Measurements from ENCODE around the gene CDH3.

Gene CDH3

DNA sequence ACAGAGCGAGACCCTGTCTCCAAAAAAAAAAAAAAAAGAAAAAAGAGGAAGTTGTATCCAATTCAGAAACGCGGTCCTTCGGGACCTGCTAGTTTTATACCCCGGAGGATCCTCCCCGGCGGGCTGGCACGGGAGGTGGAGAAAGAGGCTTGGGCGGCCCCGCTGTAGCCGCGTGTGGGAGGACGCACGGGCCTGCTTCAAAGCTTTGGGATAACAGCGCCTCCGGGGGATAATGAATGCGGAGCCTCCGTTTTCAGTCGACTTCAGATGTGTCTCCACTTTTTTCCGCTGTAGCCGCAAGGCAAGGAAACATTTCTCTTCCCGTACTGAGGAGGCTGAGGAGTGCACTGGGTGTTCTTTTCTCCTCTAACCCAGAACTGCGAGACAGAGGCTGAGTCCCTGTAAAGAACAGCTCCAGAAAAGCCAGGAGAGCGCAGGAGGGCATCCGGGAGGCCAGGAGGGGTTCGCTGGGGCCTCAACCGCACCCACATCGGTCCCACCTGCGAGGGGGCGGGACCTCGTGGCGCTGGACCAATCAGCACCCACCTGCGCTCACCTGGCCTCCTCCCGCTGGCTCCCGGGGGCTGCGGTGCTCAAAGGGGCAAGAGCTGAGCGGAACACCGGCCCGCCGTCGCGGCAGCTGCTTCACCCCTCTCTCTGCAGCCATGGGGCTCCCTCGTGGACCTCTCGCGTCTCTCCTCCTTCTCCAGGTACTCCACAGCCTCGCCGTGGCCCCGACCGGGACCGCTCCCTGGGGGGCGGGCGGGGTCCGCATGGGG lies at the start of gene CDH3:
CDH3 (plus strand) TSS at position 596 of the 779 bp plus-strand sequence; CDS start at position 666, 70 bp downstream.
- no peak for DNase-seq (ENCODE audit: low read depth in 2 of 2)

DNA sequence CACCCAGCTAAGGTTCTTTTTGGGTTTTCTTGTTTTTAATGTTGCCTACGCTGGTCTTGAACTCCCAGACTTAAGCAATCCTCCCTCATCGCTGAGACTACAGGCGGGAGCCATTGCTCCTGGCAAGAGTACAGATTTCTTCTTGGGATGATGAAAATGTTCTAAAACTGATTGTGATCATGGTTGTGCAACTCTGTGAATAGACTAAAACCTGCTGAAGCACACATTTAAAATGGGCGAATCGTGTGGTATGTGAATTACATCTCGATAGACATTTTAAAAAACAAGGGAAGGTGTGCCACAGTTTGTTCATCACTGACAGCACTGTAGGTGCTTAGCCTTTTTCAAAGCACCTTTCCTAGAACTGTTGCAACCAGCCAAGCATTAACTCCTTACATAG lies 48.8 kb upstream of the CDH3 start:
- DNase-seq (ENCODE audit: low read depth in 2 of 2) = no peak

DNA sequence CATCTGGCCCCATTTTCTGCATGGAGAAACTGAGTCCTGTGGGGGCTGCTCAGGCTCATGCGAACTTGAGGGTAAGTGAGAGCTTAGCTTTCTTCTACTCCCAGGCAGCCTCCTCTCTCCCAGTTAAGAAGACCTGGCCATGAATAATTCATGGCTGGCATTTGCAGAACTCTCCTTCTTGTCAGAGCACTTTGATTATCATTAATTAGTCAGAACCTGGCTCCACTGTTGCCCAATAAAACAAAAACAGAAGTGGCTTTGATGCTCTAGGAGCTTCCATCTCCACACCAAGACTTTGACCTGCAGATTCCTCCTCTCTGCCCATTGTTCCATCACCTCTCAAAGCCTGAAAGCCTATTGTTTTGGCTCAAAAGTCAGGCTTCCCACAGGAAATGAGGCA lies 45.5 kb upstream of the CDH3 start:
- no peak for DNase-seq (ENCODE audit: low read depth in 2 of 2)

DNA sequence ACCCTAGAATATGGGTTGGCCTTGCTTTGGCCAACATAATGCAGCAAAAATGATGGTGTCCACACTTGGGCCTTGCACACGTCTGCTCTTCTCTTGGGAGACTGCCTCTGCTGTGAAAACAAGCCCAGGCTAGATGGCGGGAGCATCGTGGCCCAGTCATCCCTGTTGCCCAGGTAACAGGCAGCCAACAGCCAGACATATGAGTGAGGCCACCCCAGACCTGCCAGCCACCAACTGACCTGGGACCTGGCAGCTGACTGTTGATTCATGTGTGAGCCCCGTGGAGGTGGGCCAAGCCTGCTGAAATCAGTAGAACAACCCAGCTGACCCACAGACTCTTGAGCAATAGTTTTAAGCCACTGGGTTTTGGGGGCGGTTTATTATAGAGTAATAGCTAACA lies 39.4 kb upstream of the CDH3 start:
- DNase-seq (ENCODE audit: low read depth in 2 of 2) = no peak

DNA sequence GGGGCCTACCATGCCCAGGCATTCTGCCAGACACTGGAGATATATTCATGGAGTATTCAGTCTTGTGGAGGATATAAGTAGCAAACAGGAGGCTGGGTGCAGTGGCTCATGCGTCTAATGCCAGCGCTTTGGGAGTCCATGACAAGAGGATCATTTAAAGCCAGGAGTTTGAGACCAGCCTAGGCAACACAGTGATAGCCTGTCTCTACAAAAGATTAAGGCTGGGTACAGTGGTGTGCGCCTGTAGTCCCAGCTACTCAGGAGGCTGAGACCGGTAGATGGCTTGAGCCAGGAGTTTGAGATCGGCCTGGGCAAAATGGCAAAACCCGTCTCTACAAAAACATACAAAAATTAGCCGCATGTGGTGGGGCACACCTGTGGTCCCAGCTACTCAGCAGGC lies 37.7 kb upstream of the CDH3 start:
- DNase-seq (ENCODE audit: low read depth in 2 of 2) = no peak

DNA sequence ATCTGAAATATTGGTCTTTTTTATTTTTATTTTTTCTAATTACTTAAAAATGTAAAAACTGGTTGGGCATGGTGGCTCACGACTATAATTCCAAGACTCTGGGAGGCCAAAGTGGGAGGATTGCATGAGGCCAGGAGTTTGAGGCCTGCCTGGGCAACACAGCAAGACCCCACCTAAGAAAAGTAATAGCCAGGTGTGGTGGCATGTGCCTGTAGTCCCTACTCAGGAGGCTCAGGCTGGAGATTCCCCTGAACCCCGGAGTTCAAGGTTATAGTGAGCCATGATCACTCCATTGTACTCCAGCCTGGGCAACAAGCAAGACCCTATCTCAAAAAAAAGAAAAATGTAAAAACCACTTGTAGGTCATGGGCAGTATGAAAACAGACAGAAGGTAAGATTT lies 36.8 kb upstream of the CDH3 start:
- DNase-seq (ENCODE audit: low read depth in 2 of 2) = no peak

DNA sequence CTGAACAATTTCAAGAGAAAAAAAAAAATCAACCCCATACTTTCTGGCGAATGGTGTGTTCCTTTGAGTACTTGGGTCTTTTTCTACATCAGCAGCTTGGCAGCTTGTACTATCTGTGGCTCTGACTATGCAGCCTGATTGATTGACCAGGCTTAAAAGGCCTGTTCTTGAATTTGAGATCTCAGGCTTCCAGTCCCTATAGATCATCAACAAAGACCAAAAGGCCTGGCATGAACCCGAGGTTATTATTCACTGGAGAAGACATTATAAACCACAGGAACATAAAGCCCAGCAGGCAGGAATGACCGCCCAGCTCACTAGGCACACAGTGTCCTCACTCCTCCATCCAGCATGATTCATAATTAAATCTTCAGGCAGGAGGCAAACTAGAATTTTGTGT lies 32.1 kb upstream of the CDH3 start:
- no peak for DNase-seq (ENCODE audit: low read depth in 2 of 2)

DNA sequence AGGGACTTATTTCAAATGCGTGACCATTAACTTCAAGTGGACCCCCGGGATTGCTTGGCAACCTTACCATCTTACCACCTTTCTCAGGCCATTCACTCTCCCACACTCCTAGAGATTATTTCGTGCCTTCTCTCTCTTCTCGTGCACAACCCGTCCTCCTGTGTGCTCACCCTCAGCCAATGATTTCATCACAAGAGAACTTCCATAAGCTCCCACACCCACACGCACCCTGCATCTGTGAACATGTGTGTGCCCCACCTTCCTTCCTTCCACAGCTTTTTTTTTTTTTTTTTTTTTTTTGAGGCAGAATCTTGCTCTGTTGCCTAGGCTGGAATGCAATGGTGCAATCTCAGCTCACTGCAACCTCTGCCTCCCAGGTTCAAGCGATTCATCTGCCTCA lies 27.4 kb upstream of the CDH3 start:
- DNase-seq (ENCODE audit: low read depth in 2 of 2) = no peak

DNA sequence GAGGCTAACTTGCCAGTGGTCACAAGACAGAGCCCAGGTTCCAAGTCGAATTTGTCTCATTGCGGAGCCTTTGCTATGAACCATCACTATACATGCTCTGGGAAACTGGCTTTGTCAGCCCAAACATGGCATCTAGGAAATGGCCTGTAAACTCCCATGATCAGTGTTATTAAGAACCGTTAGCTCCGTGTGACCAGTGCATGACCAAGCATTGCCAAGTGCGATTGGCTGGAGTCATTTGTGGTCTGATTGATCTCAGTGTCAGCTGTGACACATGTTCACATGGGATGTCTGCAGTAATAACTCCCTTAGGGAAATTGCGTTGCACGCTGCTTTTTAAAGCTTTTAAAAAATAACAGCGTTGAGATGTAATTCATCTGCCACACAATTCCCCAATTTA lies 18.6 kb upstream of the CDH3 start:
- DNase-seq (ENCODE audit: low read depth in 2 of 2) = no peak

DNA sequence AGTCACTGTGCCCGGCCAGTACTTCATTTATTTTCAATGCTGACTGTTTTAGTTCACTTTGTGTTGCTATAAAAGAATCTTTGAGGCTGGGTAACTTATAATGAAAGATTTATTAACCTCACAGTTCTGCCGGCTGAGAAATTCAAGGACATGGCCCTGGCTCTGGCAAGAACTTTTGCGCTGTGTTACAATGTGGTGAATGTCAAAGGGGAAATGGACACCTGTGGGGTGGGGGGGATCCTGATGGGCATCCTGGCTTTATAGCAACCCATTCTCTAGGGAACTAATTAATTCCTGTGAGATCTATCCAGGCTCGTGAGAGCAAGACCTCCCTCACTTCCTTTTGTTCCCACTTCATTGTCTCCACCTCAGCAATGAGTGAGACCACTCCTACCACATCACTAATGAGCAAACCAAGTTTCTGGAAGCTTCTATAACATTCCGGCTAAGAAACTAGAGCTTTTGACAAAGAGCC lies 17.1 kb upstream of the CDH3 start:
- DNase-seq (ENCODE audit: low read depth in 2 of 2) = no peak

DNA sequence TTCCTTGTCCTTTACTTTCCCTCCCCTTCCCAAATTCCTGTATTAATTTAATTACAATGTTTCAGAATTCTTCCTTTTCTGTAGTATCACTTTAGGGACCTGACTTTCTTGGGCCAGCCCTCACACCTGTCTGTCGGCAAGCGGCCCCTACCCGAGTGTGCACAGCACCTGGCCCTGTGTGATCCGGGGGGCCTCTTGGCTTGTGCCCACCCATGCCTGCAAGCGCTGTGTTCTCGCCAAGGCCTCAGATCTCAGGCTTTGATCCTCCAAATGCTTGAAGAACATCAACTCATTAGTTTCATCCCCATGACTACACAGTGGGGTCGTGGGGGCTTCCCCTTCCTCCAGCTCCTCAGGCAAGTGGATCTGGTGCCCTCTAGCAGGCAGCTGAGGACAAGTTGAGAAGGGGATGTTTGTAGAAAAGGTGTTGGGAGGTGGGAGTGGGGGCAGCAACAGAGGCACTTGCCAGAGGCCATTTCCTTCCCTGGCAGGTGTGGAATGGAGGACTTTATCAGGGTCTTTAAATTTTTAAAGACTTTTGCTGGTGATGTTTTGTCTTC lies 15.7 kb upstream of the CDH3 start:
- no peak for DNase-seq (ENCODE audit: low read depth in 2 of 2)

DNA sequence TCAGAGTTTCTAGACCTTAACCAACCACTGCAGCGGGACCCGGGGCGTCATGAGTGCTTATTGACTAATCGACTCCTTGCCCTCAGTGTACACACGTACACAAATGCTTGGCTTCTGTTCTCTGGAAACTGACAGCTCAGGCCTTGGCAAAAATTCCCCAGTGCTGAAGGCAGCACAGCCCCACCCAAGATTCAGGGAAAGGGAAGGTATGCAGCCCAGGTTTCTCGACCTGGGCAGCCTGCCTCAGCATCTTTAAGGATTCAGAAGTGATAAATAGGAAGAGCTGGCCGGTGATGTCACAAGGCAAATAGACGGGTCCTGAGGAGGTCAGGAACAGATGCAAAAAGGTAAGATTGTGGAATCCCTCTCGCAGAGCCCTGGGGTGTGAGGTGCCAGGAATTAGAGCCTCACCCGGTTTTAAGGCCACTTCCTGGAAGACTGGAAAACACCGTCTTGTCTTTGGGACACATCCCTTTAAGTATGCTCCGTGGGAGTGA lies 9.0 kb upstream of the CDH3 start:
- no peak for DNase-seq (ENCODE audit: low read depth in 2 of 2)

DNA sequence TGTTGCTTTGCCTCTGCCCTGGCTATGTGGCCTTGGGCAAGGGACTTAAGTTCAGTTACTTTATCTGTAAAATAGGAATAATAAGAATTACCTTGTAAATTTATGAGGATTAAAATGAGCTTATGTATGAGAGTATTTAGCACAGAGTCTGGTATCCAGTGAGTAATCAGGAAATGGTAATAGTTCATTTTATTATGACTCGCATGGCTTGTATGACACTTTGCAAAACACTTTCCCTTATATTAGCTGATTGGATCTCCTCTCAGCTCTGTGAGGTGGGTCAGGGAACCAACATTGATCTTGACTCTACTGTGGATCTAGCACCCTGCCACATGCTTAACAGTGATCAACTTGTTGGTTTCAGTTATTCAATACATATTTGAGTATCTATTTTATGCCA lies 8.3 kb upstream of the CDH3 start:
- no peak for DNase-seq (ENCODE audit: low read depth in 2 of 2)

DNA sequence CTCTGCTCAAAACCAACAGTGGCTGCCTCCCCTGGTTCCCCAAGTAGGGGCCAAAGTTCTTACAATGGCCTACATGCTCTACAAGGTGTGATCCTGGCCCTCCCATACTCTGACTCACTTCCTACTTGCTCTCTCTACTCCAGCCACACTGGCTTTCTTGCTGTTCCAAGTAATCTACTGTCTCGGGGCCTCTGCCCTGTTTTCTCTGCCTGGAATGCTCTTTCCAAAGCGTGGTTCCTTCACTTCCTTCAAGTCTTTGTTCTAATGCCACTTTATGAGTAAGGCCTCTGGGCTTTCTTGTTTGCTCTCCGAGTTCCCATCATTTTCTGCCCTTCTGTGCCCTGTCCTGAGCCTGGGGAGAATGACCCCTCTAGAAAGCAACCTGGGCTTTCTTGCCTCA lies 4.1 kb upstream of the CDH3 start:
- no peak for DNase-seq (ENCODE audit: low read depth in 2 of 2)

DNA sequence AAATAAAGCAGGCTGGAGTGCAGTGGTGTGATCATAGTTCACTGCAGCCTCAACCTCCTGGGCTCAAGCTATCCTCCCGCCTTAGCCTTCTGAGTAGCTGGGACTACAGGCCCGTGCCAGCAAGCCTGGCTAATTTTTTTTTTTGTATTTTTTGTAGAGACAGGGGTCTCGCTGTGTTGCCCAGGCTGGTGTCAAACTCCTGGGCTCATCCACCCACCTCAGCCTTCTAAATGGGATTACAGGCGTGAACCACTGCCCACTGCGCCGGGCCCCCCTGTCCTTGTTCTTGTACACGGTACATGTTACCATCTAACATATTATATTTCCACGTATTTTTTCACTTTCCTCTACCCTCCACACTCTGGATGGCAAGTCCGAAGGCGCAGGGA lies 3.1 kb upstream of the CDH3 start:
- no peak for DNase-seq (ENCODE audit: low read depth in 2 of 2)

DNA sequence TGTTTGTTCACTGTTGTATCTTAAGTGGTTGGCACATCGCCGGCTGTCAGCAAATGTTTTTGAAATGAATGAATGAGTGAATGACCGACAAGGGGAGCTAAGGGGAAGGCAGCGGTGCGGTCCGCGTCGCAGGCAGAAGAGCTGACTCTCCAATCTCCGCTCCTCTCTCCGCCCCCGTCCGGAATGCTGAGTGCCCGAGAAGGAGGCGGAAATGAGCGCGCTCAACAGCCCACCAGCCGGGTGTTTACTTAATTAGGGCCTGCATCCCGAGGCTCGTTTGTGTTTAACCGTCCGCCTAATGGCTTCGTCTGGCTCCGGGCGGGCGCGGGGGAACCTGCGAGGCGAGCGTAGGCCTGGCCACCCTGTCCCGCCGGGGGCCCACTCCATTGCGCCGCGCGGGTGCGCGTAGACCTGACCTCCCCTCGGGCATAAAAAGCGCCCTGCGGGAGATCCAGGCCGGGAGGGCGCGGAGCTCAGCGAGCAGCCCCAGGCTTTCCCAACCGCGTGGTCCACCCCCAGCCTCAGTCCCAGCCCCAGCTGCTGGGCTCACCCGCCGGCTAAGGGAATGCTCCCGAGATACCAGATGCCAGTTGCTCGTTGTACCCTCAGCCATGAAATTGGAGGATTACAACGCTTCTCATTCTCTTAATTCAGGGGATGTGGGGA lies 2.5 kb upstream of the CDH3 start:
- DNase-seq (ENCODE audit: low read depth in 2 of 2) = no peak

DNA sequence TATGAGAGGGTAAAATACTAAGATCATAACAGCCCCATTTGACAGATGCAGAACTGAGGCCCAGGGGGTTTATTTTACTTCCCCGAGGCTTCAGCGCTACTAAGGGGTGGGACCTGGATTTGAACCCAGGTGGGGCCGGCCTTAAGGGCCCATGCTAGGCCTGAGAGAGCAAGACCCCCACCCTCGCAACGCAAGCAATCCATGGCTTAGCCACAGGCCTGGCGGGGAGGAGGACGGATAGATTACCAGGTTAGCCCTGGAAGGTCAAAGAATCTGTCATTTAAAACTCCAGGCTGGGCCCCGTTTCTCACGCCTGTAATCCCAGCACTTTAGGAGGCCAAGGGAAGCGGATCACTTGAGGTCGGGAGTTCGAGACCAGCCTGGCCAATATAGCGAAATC lies 1.9 kb upstream of the CDH3 start:
- DNase-seq (ENCODE audit: low read depth in 2 of 2) = no peak

DNA sequence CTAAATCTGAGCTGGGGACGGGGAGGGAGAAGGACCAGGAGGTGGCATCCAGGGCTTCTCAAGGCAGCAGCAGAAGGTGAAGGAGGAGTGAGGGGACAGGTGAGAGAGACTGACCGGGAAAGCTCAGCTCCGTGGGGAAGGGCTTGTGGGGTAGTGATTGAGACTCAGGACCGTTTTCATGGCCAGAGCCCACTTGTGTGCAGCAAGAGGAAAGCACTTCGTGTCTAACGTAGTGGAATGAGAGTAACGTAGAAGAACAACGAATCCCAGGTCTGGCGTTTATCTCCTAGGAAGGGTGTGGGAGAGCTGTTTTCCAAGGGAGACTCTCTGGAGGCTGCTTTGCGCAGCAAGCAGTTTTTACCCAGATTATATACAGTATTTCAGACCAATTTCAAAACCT lies 1.3 kb upstream of the CDH3 start:
- DNase-seq (ENCODE audit: low read depth in 2 of 2) = no peak

DNA sequence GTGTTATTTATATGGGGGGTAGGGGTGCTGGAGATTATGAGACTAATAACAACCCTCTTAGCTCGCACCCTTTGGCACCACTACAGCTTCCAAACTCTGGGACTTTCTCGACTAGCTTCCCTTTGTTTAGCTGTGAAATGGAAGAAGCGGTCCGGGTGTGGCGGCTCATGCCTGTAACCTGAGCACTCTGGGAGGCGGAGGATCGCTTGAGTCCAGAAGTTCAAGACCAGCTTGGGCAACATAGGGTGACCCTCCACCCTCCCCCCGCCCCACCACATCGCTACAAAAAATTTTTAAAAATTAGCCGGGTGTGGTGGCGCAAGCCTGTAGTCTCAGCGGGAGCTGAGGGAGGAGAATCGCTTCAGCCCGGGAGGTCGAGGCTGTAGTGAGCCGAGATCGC lies 814 bp upstream of the CDH3 start:
- no peak for DNase-seq (ENCODE audit: low read depth in 2 of 2)

DNA sequence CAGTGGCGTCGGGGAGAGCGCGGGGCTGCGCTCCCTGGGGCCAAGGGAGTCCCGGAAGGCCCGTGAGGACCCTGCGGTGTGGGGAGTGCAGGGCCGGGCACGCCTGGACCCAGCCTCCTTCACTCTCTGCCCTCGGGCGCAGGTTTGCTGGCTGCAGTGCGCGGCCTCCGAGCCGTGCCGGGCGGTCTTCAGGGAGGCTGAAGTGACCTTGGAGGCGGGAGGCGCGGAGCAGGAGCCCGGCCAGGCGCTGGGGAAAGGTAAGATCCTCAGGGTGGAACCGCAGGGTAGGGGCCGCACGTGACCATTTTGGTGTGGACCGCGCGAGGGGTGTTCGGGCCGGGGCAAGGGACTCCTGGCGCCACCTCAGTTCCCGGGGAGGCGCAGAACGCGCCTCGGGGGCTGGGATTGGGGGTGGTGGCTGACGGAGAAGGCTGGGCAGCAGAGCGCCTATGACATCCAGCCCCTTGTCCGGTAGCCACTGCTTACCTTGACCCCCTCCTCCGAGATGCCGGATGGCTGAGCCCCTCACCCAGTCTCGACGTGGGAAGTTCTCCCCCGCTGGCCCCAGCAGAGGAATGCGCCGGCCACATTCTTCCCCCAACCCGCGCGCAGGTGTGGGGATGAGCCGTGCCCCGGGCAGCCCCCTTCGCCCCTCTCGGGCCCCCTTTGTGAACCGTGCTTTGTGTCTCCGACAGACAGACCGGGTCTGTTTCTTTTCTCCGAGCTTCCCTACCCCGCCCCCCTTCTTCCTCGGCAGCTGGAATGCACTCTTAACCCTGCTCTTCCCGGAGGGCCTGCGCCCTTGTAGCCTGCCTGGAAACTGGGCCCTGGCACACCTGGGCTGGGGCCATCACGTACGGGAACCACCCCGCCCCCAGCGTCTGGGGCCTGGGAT lies 631 bp downstream of the CDH3 start:
- DNase-seq (ENCODE audit: low read depth in 2 of 2) = no peak

DNA sequence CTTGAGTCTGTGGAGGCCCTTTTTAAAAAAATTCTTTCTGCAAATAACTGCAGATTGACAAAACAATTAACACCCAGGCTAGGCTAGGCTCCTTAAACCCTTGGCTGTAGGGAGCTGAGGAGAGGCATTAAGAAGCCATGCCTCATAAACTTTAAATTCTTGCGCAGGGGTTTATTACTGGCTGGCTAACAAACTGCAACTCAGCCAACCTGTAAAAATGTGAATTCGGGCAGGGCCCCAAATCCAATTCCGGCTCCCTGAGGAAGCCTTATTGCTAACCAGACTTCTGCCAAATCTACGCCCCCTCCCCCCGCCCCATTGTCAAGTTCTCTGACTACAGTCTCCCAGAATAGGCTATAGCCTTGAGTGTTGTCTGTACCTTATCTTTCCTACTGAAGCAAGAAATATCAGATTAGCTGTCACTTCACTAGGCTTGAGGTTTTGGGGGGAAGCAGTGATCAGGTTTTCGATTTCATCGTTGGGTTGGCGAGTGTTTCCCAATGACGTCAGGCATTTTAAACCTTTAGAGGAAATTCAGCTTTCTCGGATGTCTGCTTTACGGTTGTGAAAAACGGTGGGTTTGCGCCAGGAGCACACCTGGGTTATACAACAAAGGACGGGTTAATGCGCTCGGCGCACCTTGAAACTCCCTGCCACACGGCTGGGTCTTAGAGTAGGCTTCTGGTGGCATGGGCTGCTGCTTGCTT lies 2.0 kb downstream of the CDH3 start:
- DNase-seq (ENCODE audit: low read depth in 2 of 2) = no peak

Data from fibroblast of skin of left quadriceps (primary cell).